ENCODE data around the gene CEP131.

DNA sequence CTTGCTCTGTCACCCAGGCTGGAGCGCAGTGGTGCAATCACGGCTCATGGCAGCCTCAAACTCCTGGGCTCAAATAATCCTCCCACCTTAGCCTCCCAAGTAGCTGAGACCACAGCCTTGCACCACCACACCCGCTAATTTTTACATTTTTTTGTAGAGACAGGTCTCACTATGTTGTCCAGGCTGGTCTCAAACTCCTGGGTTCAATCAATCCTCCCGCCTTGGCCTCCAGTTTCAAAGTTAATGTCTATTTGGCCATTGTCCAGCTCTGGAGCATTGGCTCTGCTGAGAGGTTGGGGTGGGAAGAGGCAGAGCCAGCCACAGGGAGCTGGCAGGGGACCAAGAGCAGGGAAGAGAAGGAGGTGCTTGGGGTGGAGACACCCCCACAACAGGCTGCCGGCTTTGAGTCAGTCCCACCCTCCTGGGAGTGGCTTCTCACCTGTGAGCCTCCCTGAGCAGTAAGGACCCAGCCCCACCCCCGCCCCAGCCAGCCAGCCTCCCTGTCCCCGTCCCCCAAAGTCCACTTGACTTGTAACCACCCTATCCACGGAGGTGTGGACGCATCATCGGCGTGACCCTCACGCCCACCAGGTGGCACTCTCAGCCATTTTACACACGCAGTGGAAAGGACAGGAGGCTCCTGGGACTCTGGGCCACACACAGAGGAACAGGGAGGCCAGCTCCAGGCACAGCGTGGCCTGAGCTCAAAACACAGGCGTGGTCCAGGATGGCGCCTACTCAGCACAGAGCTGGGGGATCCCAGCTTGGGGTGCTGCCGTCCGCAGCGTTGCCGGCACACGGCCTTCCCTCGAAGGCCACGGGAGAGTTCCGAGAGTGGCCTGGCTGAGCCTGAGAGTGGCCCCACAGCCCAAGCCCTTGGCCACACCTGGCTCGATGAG lies 80.2 kb downstream of the CEP131 start:
- TF ChIP-seq POLR2A (IDR thresholded peaks at IDR 0.05; ENCODE audit: low read length) (no peak), ESRRA (IDR thresholded peaks at IDR 0.05; ENCODE audit: borderline replicate concordance, low read length) (no peak), MAZ (IDR thresholded peaks at IDR 0.05; ENCODE audit: borderline replicate concordance, low read depth, low read length) (no peak), BHLHE40 (IDR thresholded peaks at IDR 0.05; ENCODE audit: low read depth, low read length) (no peak), KDM5A (IDR thresholded peaks at IDR 0.05) (no peak), HOXB13 (CRISPR knock-in tag; IDR thresholded peaks at IDR 0.05; ENCODE audit: low read depth) (no peak), NPAS2 (CRISPR knock-in tag; IDR thresholded peaks at IDR 0.05; ENCODE audit: borderline replicate concordance) (no peak)
- TF ChIP-seq, protein P1, sequence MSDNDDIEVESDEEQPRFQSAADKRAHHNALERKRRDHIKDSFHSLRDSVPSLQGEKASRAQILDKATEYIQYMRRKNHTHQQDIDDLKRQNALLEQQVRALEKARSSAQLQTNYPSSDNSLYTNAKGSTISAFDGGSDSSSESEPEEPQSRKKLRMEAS (IDR thresholded peaks at IDR 0.05): peak; percentile 30; the same call in 1 of the 2 replicates
- TF ChIP-seq, protein P2, sequence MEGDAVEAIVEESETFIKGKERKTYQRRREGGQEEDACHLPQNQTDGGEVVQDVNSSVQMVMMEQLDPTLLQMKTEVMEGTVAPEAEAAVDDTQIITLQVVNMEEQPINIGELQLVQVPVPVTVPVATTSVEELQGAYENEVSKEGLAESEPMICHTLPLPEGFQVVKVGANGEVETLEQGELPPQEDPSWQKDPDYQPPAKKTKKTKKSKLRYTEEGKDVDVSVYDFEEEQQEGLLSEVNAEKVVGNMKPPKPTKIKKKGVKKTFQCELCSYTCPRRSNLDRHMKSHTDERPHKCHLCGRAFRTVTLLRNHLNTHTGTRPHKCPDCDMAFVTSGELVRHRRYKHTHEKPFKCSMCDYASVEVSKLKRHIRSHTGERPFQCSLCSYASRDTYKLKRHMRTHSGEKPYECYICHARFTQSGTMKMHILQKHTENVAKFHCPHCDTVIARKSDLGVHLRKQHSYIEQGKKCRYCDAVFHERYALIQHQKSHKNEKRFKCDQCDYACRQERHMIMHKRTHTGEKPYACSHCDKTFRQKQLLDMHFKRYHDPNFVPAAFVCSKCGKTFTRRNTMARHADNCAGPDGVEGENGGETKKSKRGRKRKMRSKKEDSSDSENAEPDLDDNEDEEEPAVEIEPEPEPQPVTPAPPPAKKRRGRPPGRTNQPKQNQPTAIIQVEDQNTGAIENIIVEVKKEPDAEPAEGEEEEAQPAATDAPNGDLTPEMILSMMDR (IDR thresholded peaks at IDR 0.05): peak; percentile 87

Measured in A549 (cell line).